DMS53 (cell line): ENCODE results near the gene CTRB2.

ENCODE experiments used
- DNase-seq: peaks from one replicate; lab custom pipeline; 2025; lab: John Stamatoyannopoulos, UW

The CTRB2 gene

DNA sequence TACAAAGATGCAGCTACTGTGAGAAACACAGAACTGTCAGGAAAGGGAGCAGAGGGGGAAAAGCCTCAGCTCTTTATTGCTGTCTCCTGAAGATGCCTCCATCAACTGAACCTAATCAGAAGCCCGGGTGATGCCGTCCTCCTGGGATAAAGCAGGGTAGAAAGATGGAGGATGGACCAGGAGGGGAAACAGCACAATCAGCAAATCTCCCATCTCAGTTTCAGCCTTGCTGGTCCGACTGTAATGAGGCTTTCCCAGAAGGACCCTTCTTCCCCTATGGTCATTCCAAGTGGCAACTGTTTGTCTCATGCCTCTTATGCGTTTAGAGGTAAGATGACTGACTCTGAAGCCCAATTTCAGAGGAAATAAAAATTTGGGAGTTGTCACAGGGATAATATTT, 34.4 kb downstream of the CTRB2 start:
- no peak for DNase-seq

DNA sequence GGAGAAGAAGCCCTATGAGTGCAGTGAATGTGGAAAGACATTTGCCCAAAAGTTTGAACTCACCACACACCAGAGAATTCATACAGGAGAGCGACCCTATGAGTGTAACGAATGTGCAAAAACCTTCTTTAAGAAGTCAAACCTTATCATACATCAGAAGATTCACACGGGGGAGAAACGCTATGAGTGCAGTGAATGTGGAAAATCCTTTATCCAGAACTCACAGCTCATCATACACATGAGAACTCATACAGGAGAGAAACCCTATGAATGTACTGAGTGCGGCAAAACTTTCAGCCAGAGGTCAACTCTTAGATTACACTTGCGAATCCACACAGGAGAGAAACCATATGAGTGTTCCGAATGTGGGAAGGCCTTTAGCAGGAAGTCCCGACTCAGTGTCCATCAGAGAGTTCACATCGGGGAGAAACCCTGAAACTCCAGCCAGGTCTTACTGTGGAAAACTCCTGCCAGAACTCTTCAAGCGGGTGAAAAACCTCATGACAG, 37.0 kb downstream of the CTRB2 start:
- no peak for DNase-seq

- DNase-seq = no peak
Measured at GRCh38 chr16:75160386-75160785, 46.6 kb downstream of the CTRB2 start.
